ENCODE results near the gene METRN. TPM values are rescaled to one million over a fixed set of nuclear protein-coding genes. Genes with fewer than 3 reads are reported as not detected.

METRN gene
- total and polyA plus RNA-seq, 5 experiments from 2014 or later: 13.1 to 40.9 (median 22.1) TPM

GRCh38 chr16:672851-673250 is 42.1 kb upstream of the METRN start:
- POLR2A ChIA-PET: interaction anchor here (0.8 to 1.3 kb wide), 3 partner anchors 17 to 48 kb away, joined by 3 to 8 read pairs (median 4); partner anchors contain the start of gene ANTKMT
- Mint-ChIP-seq H3K36me3 (peaks cover 0 to 19% (median 0%) of the 10 kb centered on the region in 3 donors), H3K27me3 (peaks cover 0 to 2% (median 0%) of the 10 kb centered on the region in 5 donors), H3K4me3 (no peak overlapping the region), H3K4me1 (peaks cover 1 to 24% (median 12%) of the 10 kb centered on the region in 4 donors), H3K27ac (no peak overlapping the region), H3K9me3 (no peaks in the 10 kb centered on the region)
- DNase-seq (no peak), ATAC-seq (no peak)

- Mint-ChIP-seq H3K27me3 (peaks cover 0 to 2% (median 0%) of the 10 kb centered on the region in 5 donors), H3K4me1 (peaks cover 1 to 24% (median 11%) of the 10 kb centered on the region in 4 donors), H3K36me3 (peaks cover 0 to 19% (median 0%) of the 10 kb centered on the region in 3 donors), H3K9me3 (no peaks in the 10 kb centered on the region), H3K27ac (no peak overlapping the region), H3K4me3 (no peak overlapping the region)
- DNase-seq (no peak), ATAC-seq (no peak)
- POLR2A ChIA-PET: interaction anchor here (0.6 to 1.5 kb wide), 5 partner anchors 11 to 481 kb away, joined by 3 to 8 read pairs (median 4); partner anchors contain the start of genes ANTKMT and JMJD8
Measured at GRCh38 chr16:673399-673991, 41.4 kb upstream of the METRN start.

GRCh38 chr16:674214-674881 is 40.6 kb upstream of the METRN start:
- Mint-ChIP-seq H3K27ac (no peak overlapping the region), H3K36me3 (peaks cover 0 to 19% (median 0%) of the 10 kb centered on the region in 3 donors)

DNA sequence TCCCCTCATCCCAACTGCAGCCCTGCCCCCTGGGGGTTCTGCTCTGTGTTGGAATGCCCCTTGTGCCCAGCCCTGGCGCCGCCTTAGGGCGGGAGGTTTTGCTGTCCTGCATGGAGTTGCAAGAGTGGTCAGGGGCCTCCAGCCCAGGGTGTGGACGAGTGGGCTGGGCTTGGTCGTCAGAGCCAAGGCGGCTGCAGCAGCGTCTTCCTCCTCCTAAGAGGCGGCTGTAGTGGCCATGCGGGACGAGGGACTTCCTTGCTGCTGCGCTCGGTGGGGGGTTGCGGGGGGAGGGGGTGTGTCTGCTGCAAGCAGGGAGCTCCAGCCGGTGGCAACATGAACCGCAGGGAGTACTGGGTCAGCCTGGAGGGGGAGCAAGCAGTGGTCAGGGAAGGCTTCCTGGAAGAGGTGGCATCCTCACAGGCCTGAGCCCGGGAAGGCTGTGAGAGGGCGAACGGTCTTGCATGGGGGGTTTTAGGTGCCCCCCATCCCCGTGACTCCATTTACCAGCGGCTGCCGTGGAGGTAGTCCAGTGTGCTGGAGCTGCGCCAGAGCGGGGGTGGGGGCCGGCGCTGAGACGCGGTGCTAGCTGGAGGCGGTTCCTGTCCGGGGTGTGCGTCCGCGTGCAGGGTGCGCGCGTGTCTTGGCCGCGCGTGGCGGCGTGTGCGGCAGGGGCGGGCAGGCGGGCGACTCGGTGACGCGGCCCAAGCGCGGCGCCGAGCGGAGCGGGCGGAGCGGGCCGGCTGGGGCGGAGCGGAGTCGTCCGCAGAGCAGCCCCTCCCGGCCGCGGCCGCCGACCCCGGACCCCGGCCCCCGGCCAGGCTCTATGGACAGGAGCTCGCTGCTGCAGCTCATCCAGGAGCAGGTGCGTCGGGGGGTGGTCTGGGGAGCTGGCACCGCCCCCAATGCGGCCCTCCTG is 39.7 kb upstream of the METRN start, which contains the start of gene RHBDL1:
Gene RHBDL1, plus strand, starts transcription at position 704 of the 916 bp plus-strand sequence. Its CDS starts 120 bp downstream, at position 824.
- DNase-seq (no peak), ATAC-seq (no peak)
- H3K9me3 Mint-ChIP-seq: no peaks in the 10 kb centered on the region
- no peak within 1 kb of the TSS for H3K27ac Mint-ChIP-seq
- POLR2A ChIA-PET: interaction anchor here (0.8 to 2.7 kb wide), 8 partner anchors 9 to 87 kb away, joined by 3 to 14 read pairs (median 3); partner anchors contain the start of genes JMJD8 and WDR24
- peaks cover 4 to 22% (median 10%) of the 10 kb centered on the region in 4 donors for H3K4me1 Mint-ChIP-seq
- peaks cover 0 to 16% (median 0%) of the 10 kb centered on the region in 3 donors for H3K36me3 Mint-ChIP-seq
- H3K4me3 Mint-ChIP-seq: peak within 1 kb of the TSS in 8 of 10 donors; percentile 42 to 66 (median 49)
- H3K27me3 Mint-ChIP-seq: peaks cover 0 to 2% (median 0%) of the 10 kb centered on the region in 5 donors

More at GRCh38 chr16:674214-674881, 40.6 kb upstream of the METRN start:
- ATAC-seq: no peak
- Mint-ChIP-seq H3K9me3 (no peaks in the 10 kb centered on the region), H3K27me3 (peaks cover 0 to 2% (median 0%) of the 10 kb centered on the region in 5 donors), H3K4me1 (peaks cover 3 to 23% (median 9%) of the 10 kb centered on the region in 4 donors), H3K4me3 (peak overlapping the region in 1 of 10 donors; percentile 66)
- POLR2A ChIA-PET: interaction anchor here (1.5 to 2.7 kb wide), 3 partner anchors 10 to 26 kb away, joined by 3 to 14 read pairs (median 4); partner anchors contain the start of genes JMJD8 and WDR24
- no peak for DNase-seq

GRCh38 chr16:675884-676564 is 38.9 kb upstream of the METRN start:
- Mint-ChIP-seq H3K4me1 (peaks cover 4 to 24% (median 12%) of the 10 kb centered on the region in 4 donors), H3K27ac (no peak overlapping the region), H3K4me3 (peak overlapping the region in 2 of 10 donors; percentile 50 to 55), H3K36me3 (peaks cover 0 to 16% (median 0%) of the 10 kb centered on the region in 3 donors), H3K9me3 (no peaks in the 10 kb centered on the region), H3K27me3 (peaks cover 0 to 2% (median 0%) of the 10 kb centered on the region in 5 donors)
- POLR2A ChIA-PET: interaction anchor here (0.8 to 2.7 kb wide), 8 partner anchors 10 to 441 kb away, joined by 3 to 14 read pairs (median 3); partner anchors contain the start of genes FAM234A and WDR24
- ATAC-seq (no peak), DNase-seq (no peak)

DNA sequence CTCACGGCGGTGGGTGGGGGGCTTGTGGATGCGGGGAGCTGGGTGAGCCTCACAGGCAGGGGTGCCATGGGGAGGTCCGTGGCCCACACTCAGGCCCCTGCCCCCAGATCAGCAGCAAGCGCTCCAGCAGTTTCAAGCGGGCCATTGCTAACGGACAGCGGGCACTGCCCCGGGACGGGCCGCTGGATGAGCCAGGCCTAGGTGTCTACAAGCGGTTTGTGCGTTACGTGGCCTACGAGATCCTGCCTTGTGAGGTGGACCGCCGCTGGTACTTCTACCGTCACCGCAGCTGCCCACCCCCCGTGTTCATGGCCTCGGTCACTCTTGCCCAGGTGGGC is 38.4 kb upstream of the METRN start:
- Mint-ChIP-seq H3K27me3 (peaks cover 0 to 2% (median 0%) of the 10 kb centered on the region in 5 donors), H3K27ac (peak overlapping the region in 1 of 10 donors; percentile 8), H3K9me3 (no peaks in the 10 kb centered on the region), H3K4me3 (peak overlapping the region in 4 of 10 donors; percentile 11 to 50 (median 38)), H3K36me3 (peaks cover 0 to 20% (median 0%) of the 10 kb centered on the region in 3 donors), H3K4me1 (peaks cover 4 to 29% (median 17%) of the 10 kb centered on the region in 4 donors)
- no peak for DNase-seq
- POLR2A ChIA-PET: interaction anchor here (1.1 to 8.3 kb wide), 4 partner anchors 9 to 442 kb away, joined by 3 to 95 read pairs (median 8); partner anchors contain the start of genes FAM234A, RHOT2 and WDR24
- no peak for ATAC-seq

GRCh38 chr16:676913-677312 is 38.0 kb upstream of the METRN start:
- POLR2A ChIA-PET: interaction anchor here (1.1 to 8.3 kb wide), 4 partner anchors 9 to 442 kb away, joined by 3 to 95 read pairs (median 8); partner anchors contain the start of genes FAM234A, RHOT2 and WDR24
- H3K4me1 Mint-ChIP-seq: peaks cover 4 to 33% (median 21%) of the 10 kb centered on the region in 4 donors
- peaks cover 0 to 2% (median 0%) of the 10 kb centered on the region in 5 donors for H3K27me3 Mint-ChIP-seq
- DNase-seq: peak in 2 of 10 donors; percentile 19 to 25
- H3K36me3 Mint-ChIP-seq: peaks cover 0 to 18% (median 0%) of the 10 kb centered on the region in 3 donors
- no peaks in the 10 kb centered on the region for H3K9me3 Mint-ChIP-seq
- peak overlapping the region in 1 of 10 donors; percentile 8 for H3K27ac Mint-ChIP-seq
- ATAC-seq: no peak
- H3K4me3 Mint-ChIP-seq: peak overlapping the region in 3 of 10 donors; percentile 11 to 43 (median 33)

GRCh38 chr16:677316-678190 is 37.4 kb upstream of the METRN start:
- no peak overlapping the region for H3K27ac Mint-ChIP-seq
- peaks cover 0 to 2% (median 0%) of the 10 kb centered on the region in 5 donors for H3K27me3 Mint-ChIP-seq
- no peaks in the 10 kb centered on the region for H3K9me3 Mint-ChIP-seq
- H3K4me1 Mint-ChIP-seq: peaks cover 7 to 39% (median 26%) of the 10 kb centered on the region in 4 donors
- peaks cover 0 to 21% (median 2%) of the 10 kb centered on the region in 3 donors for H3K36me3 Mint-ChIP-seq
- ATAC-seq (no peak), DNase-seq (no peak)
- POLR2A ChIA-PET: interaction anchor here (0.6 to 8.3 kb wide), 6 partner anchors 10 to 443 kb away, joined by 3 to 95 read pairs (median 20); partner anchors contain the start of genes FAM234A, RHOT2 and WDR24
- H3K4me3 Mint-ChIP-seq: peak overlapping the region in 1 of 10 donors; percentile 11

GRCh38 chr16:678209-678857 is 36.6 kb upstream of the METRN start:
- POLR2A ChIA-PET: interaction anchor here (0.6 to 8.3 kb wide), 7 partner anchors 10 to 42 kb away, joined by 3 to 95 read pairs (median 5); partner anchors contain the start of genes RHOT2 and WDR24
- peaks cover 0 to 16% (median 3%) of the 10 kb centered on the region in 3 donors for H3K36me3 Mint-ChIP-seq

More at GRCh38 chr16:678209-678857, 36.6 kb upstream of the METRN start:
- no peaks in the 10 kb centered on the region for H3K9me3 Mint-ChIP-seq
- peaks cover 0 to 2% (median 0%) of the 10 kb centered on the region in 5 donors for H3K27me3 Mint-ChIP-seq
- H3K4me1 Mint-ChIP-seq: peaks cover 8 to 42% (median 30%) of the 10 kb centered on the region in 4 donors
- DNase-seq (no peak), ATAC-seq (no peak)
- H3K27ac Mint-ChIP-seq: peak overlapping the region in 1 of 10 donors; percentile 94
- peak overlapping the region in 6 of 10 donors; percentile 4 to 86 (median 76) for H3K4me3 Mint-ChIP-seq

All from naive thymus-derived CD8-positive, alpha-beta T cell (primary cell).